NCI-H2171 (cell line): ENCODE data around the gene NIN.
A peak's percentile ranks its signal among the peaks of the same experiment; 100 is the strongest.
"Not testable (repeated sequence)": the region's sequence is repeated elsewhere in the genome, so short reads cannot be mapped to it uniquely, and the experiment has no call there.

ENCODE experiments used
- DNase-seq: peaks from one replicate; lab custom pipeline; 2025; lab: John Stamatoyannopoulos, UW

NIN gene

GRCh38 chr14:50837850-50838470, 7.0 kb upstream of the NIN start:
- DNase-seq: no peak

GRCh38 chr14:50837271-50837670, 6.3 kb upstream of the NIN start:
- DNase-seq: no peak

- DNase-seq: no peak
Measured at GRCh38 chr14:50836515-50836914, 5.6 kb upstream of the NIN start.

GRCh38 chr14:50835280-50835679, 4.3 kb upstream of the NIN start:
- DNase-seq: no peak

- no peak for DNase-seq
Measured at GRCh38 chr14:50834802-50835276, 3.9 kb upstream of the NIN start.

- no peak for DNase-seq
Measured at GRCh38 chr14:50832935-50833630, 2.1 kb upstream of the NIN start.

GRCh38 chr14:50831726-50832168, 785 bp upstream of the NIN start:
- DNase-seq: no peak

GRCh38 chr14:50830044-50830931, 674 bp downstream of the NIN start:
- peak; percentile 62 for DNase-seq

GRCh38 chr14:50829489-50830043, 1.4 kb downstream of the NIN start:
- DNase-seq: no peak

- no peak for DNase-seq
Measured at GRCh38 chr14:50828721-50829488, 2.1 kb downstream of the NIN start.

- no peak for DNase-seq
Measured at GRCh38 chr14:50826681-50827080, 4.3 kb downstream of the NIN start.

- DNase-seq: no peak
Measured at GRCh38 chr14:50825307-50825706, 5.7 kb downstream of the NIN start.

- no peak for DNase-seq
Measured at GRCh38 chr14:50823762-50824636, 7.0 kb downstream of the NIN start.

- DNase-seq: peak; percentile 11
Measured at GRCh38 chr14:50823051-50823761, 7.8 kb downstream of the NIN start.

- no peak for DNase-seq
Measured at GRCh38 chr14:50822501-50823042, 8.4 kb downstream of the NIN start.

- no peak for DNase-seq
Measured at GRCh38 chr14:50821510-50822464, 9.2 kb downstream of the NIN start.

GRCh38 chr14:50820786-50821509, 10.0 kb downstream of the NIN start:
- no peak for DNase-seq

GRCh38 chr14:50819303-50819702, 11.7 kb downstream of the NIN start:
- DNase-seq: not testable (repeated sequence)
